PC-3 (cell line): ENCODE measurements around the gene CMSS1. TPM values are rescaled to one million over a fixed set of nuclear protein-coding genes. Genes with fewer than 3 reads are reported as not detected.

ENCODE experiments used
- ATAC-seq: fragments of 200-7000 bp; cut with Tn5 transposase; 2 replicates; pipeline ENCODE4 v1.9.1; 2020; ENCODE audit warnings: mild to moderate bottlenecking, moderate library complexity
- BruUV-seq: library from RNA; stranded (reverse); fragments of 400-500 nt; replicated peaks from 2 replicates; lab custom pipeline; 2021; lab: Mats Ljungman, UMichigan
- CTCF ChIA-PET: fragments of 300-600 bp; sonication (Branson Sonifier 250); formaldehyde crosslinking; loops from one replicate; lab custom pipeline; 2022; ENCODE audit warnings: antibody characterized with exemption; lab: Charles Lee
- POLR2A ChIA-PET: fragments of 300-600 bp; sonication (Branson Sonifier 250); formaldehyde crosslinking; loops from one replicate; lab custom pipeline; 2022; ENCODE audit warnings: antibody characterized with exemption; ENCODE audit not compliant: unreplicated experiment; lab: Charles Lee
- DNase-seq: peaks from one replicate; pipeline ENCODE4 v3.0.0-alpha.2; 2015
- H2AFZ ChIP-seq: fragments of 300-600 bp; sonication (generic); 2 replicates; pipeline ENCODE4 v1.6.0; 2016; ENCODE audit warnings: antibody characterized with exemption, low read length
- H3F3A ChIP-seq: fragments of 300-600 bp; sonication (generic); one replicate; pipeline ENCODE4 v1.6.0; 2017; ENCODE audit warnings: antibody characterized with exemption, low read length, control low read depth, mild to moderate bottlenecking; ENCODE audit not compliant: unreplicated experiment
- H3K27ac ChIP-seq: fragments of 300-600 bp; sonication (generic); 2 replicates; pipeline ENCODE4 v1.5.1; 2016; ENCODE audit warnings: mild to moderate bottlenecking, low read length
- H3K27me3 ChIP-seq: fragments of 300-600 bp; sonication (generic); 2 replicates; pipeline ENCODE4 v1.6.1; 2016; ENCODE audit warnings: low read length, mixed read lengths
- H3K36me3 ChIP-seq: fragments of 300-600 bp; sonication (generic); 2 replicates; pipeline ENCODE4 v1.6.1; 2016; ENCODE audit warnings: low read depth, mixed run types, low read length, mixed read lengths
- H3K4me1 ChIP-seq: fragments of 300-600 bp; sonication (generic); 2 replicates; pipeline ENCODE4 v1.5.1; 2016; ENCODE audit warnings: low read length; ENCODE audit not compliant: insufficient read depth
- H3K4me2 ChIP-seq: fragments of 300-600 bp; sonication (generic); 2 replicates; pipeline ENCODE4 v1.6.0; 2016; ENCODE audit warnings: low read length
- H3K4me3 ChIP-seq: fragments of 300-600 bp; sonication (generic); 2 replicates; pipeline ENCODE4 v1.5.1; 2016; ENCODE audit warnings: mild to moderate bottlenecking, low read length, mixed read lengths
- H3K79me2 ChIP-seq: fragments of 300-600 bp; sonication (generic); 2 replicates; pipeline ENCODE4 v1.6.1; 2017; ENCODE audit warnings: low read length, mixed read lengths
- H3K9ac ChIP-seq: fragments of 300-600 bp; sonication (generic); 2 replicates; pipeline ENCODE4 v1.6.0; 2016; ENCODE audit warnings: mild to moderate bottlenecking, low read length
- H3K9me2 ChIP-seq: fragments of 300-600 bp; sonication (generic); replicated peaks from 2 replicates; pipeline ENCODE4 v1.6.1; 2016; ENCODE audit warnings: mixed run types, low read length, mixed read lengths
- H3K9me3 ChIP-seq: fragments of 300-600 bp; sonication (generic); 2 replicates; pipeline ENCODE4 v1.6.1; 2016; ENCODE audit warnings: low read length, mixed read lengths
- H4K20me1 ChIP-seq: fragments of 300-600 bp; sonication (generic); 2 replicates; pipeline ENCODE4 v1.6.1; 2016; ENCODE audit warnings: low read length, mixed read lengths
- CTCF ChIP-seq: fragments of 300-600 bp; sonication (generic); conservative IDR thresholded peaks from 2 replicates; pipeline ENCODE4 v1.5.1; 2017; ENCODE audit warnings: antibody characterized with exemption, low read depth, mild to moderate bottlenecking, low read length
- EZH2 ChIP-seq: fragments of 300-600 bp; sonication (generic); IDR thresholded peaks from one replicate; pipeline ENCODE4 v1.6.1; 2017; ENCODE audit warnings: antibody characterized with exemption, mild to moderate bottlenecking, low read length; ENCODE audit not compliant: unreplicated experiment
- EZH2phosphoT487 ChIP-seq: fragments of 300-600 bp; sonication (generic); IDR thresholded peaks from 2 replicates; pipeline ENCODE4 v1.6.1; 2018; ENCODE audit warnings: mild to moderate bottlenecking, antibody characterized with exemption, low read length, borderline replicate concordance
- intact Hi-C: fragments of 100-400 bp; cut with micrococcal nuclease; formaldehyde crosslinking; loops from 2 replicates; pipeline ENCODE4 v1.9.0; 2023
- total RNA-seq: library from RNA; depleted of rRNA; stranded (reverse); fragments of >200 nt; gene quantifications from 2 replicates; pipeline ENCODE4 v1.2.3, GENCODE V29; 2014

Gene CMSS1
- total RNA-seq, 1 experiment from 2014 or later: 63.1 TPM

- no peak for ATAC-seq
- H3K27ac ChIP-seq: no peak overlapping the region
- ChIA-PET CTCF (no interaction called here), POLR2A (no interaction called here)
- no peaks in the 10 kb centered on the region for H3K79me2 ChIP-seq
- no peaks in the 10 kb centered on the region for H3F3A ChIP-seq
- H3K9me3 ChIP-seq: no peaks in the 10 kb centered on the region
- no peaks in the 10 kb centered on the region for H3K27me3 ChIP-seq
- H3K9me2 ChIP-seq: no peaks in the 10 kb centered on the region
- intact Hi-C loops: no loop called here
- H3K4me3 ChIP-seq: no peak overlapping the region
- no peak overlapping the region for H3K9ac ChIP-seq
- H3K4me1 ChIP-seq: no peaks in the 10 kb centered on the region
- TF ChIP-seq EZH2: no peak
- no peak for TF ChIP-seq CTCF
- TF ChIP-seq EZH2phosphoT487: no peak
- DNase-seq: no peak
- H3K36me3 ChIP-seq: peaks cover 3% of the 10 kb centered on the region; the same call in 1 of the 2 replicates
- no peak overlapping the region for H3K4me2 ChIP-seq
- H2AFZ ChIP-seq: no peak overlapping the region
- H4K20me1 ChIP-seq: no peaks in the 10 kb centered on the region
- no TSS peak for BruUV-seq
Measured at GRCh38 chr3:100221159-100221558, 403.5 kb downstream of the CMSS1 start.

- Histone ChIP-seq H3K9ac (no peak overlapping the region), H3K4me1 (no peaks in the 10 kb centered on the region), H3K27ac (no peak overlapping the region), H3K4me2 (no peak overlapping the region), H3K27me3 (no peaks in the 10 kb centered on the region), H3K9me2 (no peaks in the 10 kb centered on the region), H4K20me1 (no peaks in the 10 kb centered on the region), H3K4me3 (no peak overlapping the region), H3K9me3 (no peaks in the 10 kb centered on the region), H3K36me3 (peaks cover 3% of the 10 kb centered on the region; the same call in 1 of the 2 replicates), H3K79me2 (no peaks in the 10 kb centered on the region), H3F3A (no peaks in the 10 kb centered on the region), H2AFZ (no peak overlapping the region)
- intact Hi-C loops: no loop called here
- no peak for DNase-seq
- ATAC-seq: no peak
- TF ChIP-seq CTCF (no peak), EZH2phosphoT487 (no peak), EZH2 (no peak)
- POLR2A ChIA-PET: interaction anchor here (0.6 kb wide), 1 partner anchor 55 kb away, joined by 12 read pairs; no protein-coding TSS in a partner anchor
- BruUV-seq: no TSS peak
- CTCF ChIA-PET: no interaction called here
Measured at GRCh38 chr3:100225193-100225592, 407.5 kb downstream of the CMSS1 start.

GRCh38 chr3:100225883-100226282, 408.2 kb downstream of the CMSS1 start:
- no peaks in the 10 kb centered on the region for H3K9me2 ChIP-seq
- ChIA-PET POLR2A (no interaction called here), CTCF (no interaction called here)
- no peak for TF ChIP-seq EZH2phosphoT487
- TF ChIP-seq EZH2: no peak
- BruUV-seq: no TSS peak
- H3K36me3 ChIP-seq: peaks cover under 1% of the 10 kb centered on the region; the same call in 1 of the 2 replicates
- H3K4me1 ChIP-seq: peaks cover 3% of the 10 kb centered on the region
- intact Hi-C loops: no loop called here
- ATAC-seq (no peak), DNase-seq (no peak)
- H3K9ac ChIP-seq: no peak overlapping the region
- no peak overlapping the region for H3K4me3 ChIP-seq
- peaks cover 2% of the 10 kb centered on the region for H3F3A ChIP-seq
- H3K27me3 ChIP-seq: no peaks in the 10 kb centered on the region
- no peak overlapping the region for H3K27ac ChIP-seq
- no peaks in the 10 kb centered on the region for H3K79me2 ChIP-seq
- no peaks in the 10 kb centered on the region for H4K20me1 ChIP-seq
- no peaks in the 10 kb centered on the region for H3K9me3 ChIP-seq
- H3K4me2 ChIP-seq: no peak overlapping the region
- no peak overlapping the region for H2AFZ ChIP-seq
